ENCODE measurements around the gene NFIX.

GRCh38 chr19:13121551-13122274 lies 126.4 kb downstream of the NFIX start:
- TF ChIP-seq, protein P1, sequence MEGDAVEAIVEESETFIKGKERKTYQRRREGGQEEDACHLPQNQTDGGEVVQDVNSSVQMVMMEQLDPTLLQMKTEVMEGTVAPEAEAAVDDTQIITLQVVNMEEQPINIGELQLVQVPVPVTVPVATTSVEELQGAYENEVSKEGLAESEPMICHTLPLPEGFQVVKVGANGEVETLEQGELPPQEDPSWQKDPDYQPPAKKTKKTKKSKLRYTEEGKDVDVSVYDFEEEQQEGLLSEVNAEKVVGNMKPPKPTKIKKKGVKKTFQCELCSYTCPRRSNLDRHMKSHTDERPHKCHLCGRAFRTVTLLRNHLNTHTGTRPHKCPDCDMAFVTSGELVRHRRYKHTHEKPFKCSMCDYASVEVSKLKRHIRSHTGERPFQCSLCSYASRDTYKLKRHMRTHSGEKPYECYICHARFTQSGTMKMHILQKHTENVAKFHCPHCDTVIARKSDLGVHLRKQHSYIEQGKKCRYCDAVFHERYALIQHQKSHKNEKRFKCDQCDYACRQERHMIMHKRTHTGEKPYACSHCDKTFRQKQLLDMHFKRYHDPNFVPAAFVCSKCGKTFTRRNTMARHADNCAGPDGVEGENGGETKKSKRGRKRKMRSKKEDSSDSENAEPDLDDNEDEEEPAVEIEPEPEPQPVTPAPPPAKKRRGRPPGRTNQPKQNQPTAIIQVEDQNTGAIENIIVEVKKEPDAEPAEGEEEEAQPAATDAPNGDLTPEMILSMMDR (IDR thresholded peaks at IDR 0.05), result no peak
- TF ChIP-seq POLR2A (IDR thresholded peaks at IDR 0.05) (no peak), EP300 (IDR thresholded peaks at IDR 0.05) (no peak)

All from tibial nerve (tissue), 4 donors.